Hypothalamus (tissue), 51 donors: ENCODE data around the gene KDM4B.

Experiments
- DNase-seq, 51 donors: peaks; one replicate each; lab custom pipeline; 2025; lab: John Stamatoyannopoulos, UW

Gene KDM4B

GRCh38 chr19:5030822-5031221, 61.9 kb downstream of the KDM4B start:
- no peak for DNase-seq

GRCh38 chr19:5031231-5032100, 62.6 kb downstream of the KDM4B start:
- DNase-seq, result peak in 50 of 51 donors; percentile 27 to 90 (median 72)

GRCh38 chr19:5032101-5032967, 63.4 kb downstream of the KDM4B start:
- DNase-seq, result peak in 1 of 51 donors; percentile 8

GRCh38 chr19:5035105-5035761, 66.3 kb downstream of the KDM4B start:
- DNase-seq, result peak in 9 of 51 donors; percentile 20 to 77 (median 47)

GRCh38 chr19:5035793-5036697, 67.1 kb downstream of the KDM4B start:
- DNase-seq, result peak in 39 of 51 donors; percentile 16 to 82 (median 53)

GRCh38 chr19:5036698-5037563, 68.0 kb downstream of the KDM4B start:
- DNase-seq, result peak in 46 of 51 donors; percentile 18 to 88 (median 44)

GRCh38 chr19:5037936-5038335, 69.0 kb downstream of the KDM4B start:
- peak in 2 of 51 donors; percentile 19 to 32 for DNase-seq

GRCh38 chr19:5038631-5039271, 69.8 kb downstream of the KDM4B start:
- DNase-seq, result peak in 5 of 51 donors; percentile 13 to 34 (median 19)

GRCh38 chr19:5039642-5040543, 71.0 kb downstream of the KDM4B start:
- no peak for DNase-seq

GRCh38 chr19:5040544-5041167, 71.7 kb downstream of the KDM4B start:
- no peak for DNase-seq

- no peak for DNase-seq
Measured at GRCh38 chr19:5041168-5041912, 72.4 kb downstream of the KDM4B start.

GRCh38 chr19:5041913-5042187, 72.9 kb downstream of the KDM4B start:
- DNase-seq, result no peak

- DNase-seq, result peak in 1 of 51 donors; percentile 20
Measured at GRCh38 chr19:5042556-5042955, 73.6 kb downstream of the KDM4B start.

- DNase-seq, result no peak
Measured at GRCh38 chr19:5045029-5045428, 76.1 kb downstream of the KDM4B start.

GRCh38 chr19:5045956-5046338, 77.0 kb downstream of the KDM4B start:
- DNase-seq, result no peak

- peak in 3 of 51 donors; percentile 15 to 59 (median 33) for DNase-seq
Measured at GRCh38 chr19:5046339-5047039, 77.6 kb downstream of the KDM4B start.
